Right renal cortex interstitium (tissue), 3 donors: ENCODE results near the gene CDC42EP2. TPM values are rescaled to one million over a fixed set of nuclear protein-coding genes. Genes with fewer than 3 reads are reported as not detected.

ENCODE experiments used
- DNase-seq, 3 donors: peaks; one replicate each; pipeline ENCODE4 v3.0.0-alpha.2; 2013; ENCODE audit warnings: low read depth in 3 of 3, low spot score in 2 of 3
- polyA plus RNA-seq, 3 donors: library from polyadenylated mRNA; unstranded; fragments of 120-200 nt; gene quantifications; one replicate each; pipeline ENCODE4 v1.2.1, GENCODE V29; 2013; ENCODE audit not compliant: insufficient read length in 3 of 3

CDC42EP2 gene
- polyA plus RNA-seq, 3 donors: 6.3 to 10.1 (median 6.5) TPM

GRCh38 chr11:65297026-65297672 is 17.5 kb upstream of the CDC42EP2 start:
- no peak for DNase-seq

- no peak for DNase-seq
These were observed 16.5 kb upstream of the CDC42EP2 start for GRCh38 chr11:65298131-65298535.

GRCh38 chr11:65298655-65299179 is 15.9 kb upstream of the CDC42EP2 start:
- DNase-seq: no peak

GRCh38 chr11:65300621-65301275 is 13.9 kb upstream of the CDC42EP2 start:
- DNase-seq: no peak

GRCh38 chr11:65301491-65302329 is 13.0 kb upstream of the CDC42EP2 start:
- DNase-seq: no peak

- no peak for DNase-seq
These were observed 11.1 kb upstream of the CDC42EP2 start for GRCh38 chr11:65303555-65303954.

GRCh38 chr11:65304110-65304509 is 10.6 kb upstream of the CDC42EP2 start:
- no peak for DNase-seq

- DNase-seq: no peak
These were observed 10.1 kb upstream of the CDC42EP2 start for GRCh38 chr11:65304613-65305012.

- no peak for DNase-seq
These were observed 9.0 kb upstream of the CDC42EP2 start for GRCh38 chr11:65305501-65306268.

- no peak for DNase-seq
These were observed 7.1 kb upstream of the CDC42EP2 start for GRCh38 chr11:65307298-65308229.

- DNase-seq: no peak
These were observed 6.3 kb upstream of the CDC42EP2 start for GRCh38 chr11:65308281-65308891.

GRCh38 chr11:65309006-65309405 is 5.7 kb upstream of the CDC42EP2 start:
- no peak for DNase-seq

GRCh38 chr11:65310215-65310614 is 4.5 kb upstream of the CDC42EP2 start:
- no peak for DNase-seq

- DNase-seq: no peak
These were observed 3.9 kb upstream of the CDC42EP2 start for GRCh38 chr11:65310736-65311135.

- no peak for DNase-seq
These were observed 3.4 kb upstream of the CDC42EP2 start for GRCh38 chr11:65311170-65311678.

GRCh38 chr11:65315204-65315865 is 669 bp downstream of the CDC42EP2 start:
- DNase-seq: no peak

GRCh38 chr11:65315866-65316226 is 1.2 kb downstream of the CDC42EP2 start:
- no peak for DNase-seq

- DNase-seq: no peak
These were observed 1.8 kb downstream of the CDC42EP2 start for GRCh38 chr11:65316227-65317024.
